ENCODE measurements around the gene MAPK4.

MAPK4 gene

GRCh38 chr18:50630895-50631294 is 71.0 kb downstream of the MAPK4 start:
- TF ChIP-seq GATA2 (IDR thresholded peaks at IDR 0.05; ENCODE audit: low read depth, low read length) (no peak), GATA3 (IDR thresholded peaks at IDR 0.05; ENCODE audit: low read depth, low read length) (no peak)

GRCh38 chr18:50632895-50633515 is 73.1 kb downstream of the MAPK4 start:
- TF ChIP-seq GATA3 (IDR thresholded peaks at IDR 0.05; ENCODE audit: low read depth, low read length) (no peak), GATA2 (IDR thresholded peaks at IDR 0.05; ENCODE audit: low read depth, low read length) (no peak)

- no peak for TF ChIP-seq GATA3 (IDR thresholded peaks at IDR 0.05; ENCODE audit: low read depth, low read length)
- TF ChIP-seq GATA2 (IDR thresholded peaks at IDR 0.05; ENCODE audit: low read depth, low read length) = no peak
Observed at GRCh38 chr18:50633992-50634391, 74.1 kb downstream of the MAPK4 start.

GRCh38 chr18:50636366-50637057 is 76.6 kb downstream of the MAPK4 start:
- TF ChIP-seq GATA2 (IDR thresholded peaks at IDR 0.05; ENCODE audit: low read depth, low read length) (no peak), GATA3 (IDR thresholded peaks at IDR 0.05; ENCODE audit: low read depth, low read length) (no peak)

GRCh38 chr18:50638016-50638883 is 78.4 kb downstream of the MAPK4 start:
- TF ChIP-seq GATA2 (IDR thresholded peaks at IDR 0.05; ENCODE audit: low read depth, low read length) (no peak), GATA3 (IDR thresholded peaks at IDR 0.05; ENCODE audit: low read depth, low read length) (no peak)

GRCh38 chr18:50638884-50639420 is 79.1 kb downstream of the MAPK4 start:
- TF ChIP-seq GATA3 (IDR thresholded peaks at IDR 0.05; ENCODE audit: low read depth, low read length) = no peak
- TF ChIP-seq GATA2 (IDR thresholded peaks at IDR 0.05; ENCODE audit: low read depth, low read length) = no peak

- TF ChIP-seq GATA2 (IDR thresholded peaks at IDR 0.05; ENCODE audit: low read depth, low read length) = no peak
- TF ChIP-seq GATA3 (IDR thresholded peaks at IDR 0.05; ENCODE audit: low read depth, low read length) = no peak
Observed at GRCh38 chr18:50639711-50640110, 79.8 kb downstream of the MAPK4 start.

GRCh38 chr18:50642439-50642838 is 82.6 kb downstream of the MAPK4 start:
- TF ChIP-seq GATA2 (IDR thresholded peaks at IDR 0.05; ENCODE audit: low read depth, low read length) (no peak), GATA3 (IDR thresholded peaks at IDR 0.05; ENCODE audit: low read depth, low read length) (no peak)

- TF ChIP-seq GATA2 (IDR thresholded peaks at IDR 0.05; ENCODE audit: low read depth, low read length) = no peak
- TF ChIP-seq GATA3 (IDR thresholded peaks at IDR 0.05; ENCODE audit: low read depth, low read length) = no peak
Observed at GRCh38 chr18:50644146-50644545, 84.3 kb downstream of the MAPK4 start.

GRCh38 chr18:50644807-50645206 is 84.9 kb downstream of the MAPK4 start:
- TF ChIP-seq GATA2 (IDR thresholded peaks at IDR 0.05; ENCODE audit: low read depth, low read length) = no peak
- no peak for TF ChIP-seq GATA3 (IDR thresholded peaks at IDR 0.05; ENCODE audit: low read depth, low read length)

- TF ChIP-seq GATA3 (IDR thresholded peaks at IDR 0.05; ENCODE audit: low read depth, low read length) (no peak), GATA2 (IDR thresholded peaks at IDR 0.05; ENCODE audit: low read depth, low read length) (no peak)
Observed at GRCh38 chr18:50647237-50647636, 87.3 kb downstream of the MAPK4 start.

GRCh38 chr18:50647792-50648191 is 87.9 kb downstream of the MAPK4 start:
- TF ChIP-seq GATA3 (IDR thresholded peaks at IDR 0.05; ENCODE audit: low read depth, low read length) = no peak
- no peak for TF ChIP-seq GATA2 (IDR thresholded peaks at IDR 0.05; ENCODE audit: low read depth, low read length)

- TF ChIP-seq GATA3 (IDR thresholded peaks at IDR 0.05; ENCODE audit: low read depth, low read length) (no peak), GATA2 (IDR thresholded peaks at IDR 0.05; ENCODE audit: low read depth, low read length) (no peak)
Observed at GRCh38 chr18:50649821-50650220, 89.9 kb downstream of the MAPK4 start.

- TF ChIP-seq GATA2 (IDR thresholded peaks at IDR 0.05; ENCODE audit: low read depth, low read length) = no peak
- no peak for TF ChIP-seq GATA3 (IDR thresholded peaks at IDR 0.05; ENCODE audit: low read depth, low read length)
Observed at GRCh38 chr18:50651334-50651733, 91.4 kb downstream of the MAPK4 start.

Measured in SH-SY5Y (cell line).